NB4 (cell line): Measurements from ENCODE around the gene PARD6B.

Source experiments
- POLR2A ChIP-seq: IDR thresholded peaks from 2 replicates; pipeline ENCODE4 v1.6.1; 2011; ENCODE audit warnings: mild to moderate bottlenecking; ENCODE audit not compliant: insufficient read length; ENCODE audit errors: extremely low read depth
- TF ChIP-seq, protein P1 (sequence below): IDR thresholded peaks from 2 replicates; pipeline ENCODE4 v1.6.1; 2011; ENCODE audit warnings: low read depth, low read length
- TF ChIP-seq, protein P2 (sequence below): IDR thresholded peaks from one replicate; pipeline ENCODE4 v1.5.1; 2012; ENCODE audit warnings: low read depth, low read length

DNA sequence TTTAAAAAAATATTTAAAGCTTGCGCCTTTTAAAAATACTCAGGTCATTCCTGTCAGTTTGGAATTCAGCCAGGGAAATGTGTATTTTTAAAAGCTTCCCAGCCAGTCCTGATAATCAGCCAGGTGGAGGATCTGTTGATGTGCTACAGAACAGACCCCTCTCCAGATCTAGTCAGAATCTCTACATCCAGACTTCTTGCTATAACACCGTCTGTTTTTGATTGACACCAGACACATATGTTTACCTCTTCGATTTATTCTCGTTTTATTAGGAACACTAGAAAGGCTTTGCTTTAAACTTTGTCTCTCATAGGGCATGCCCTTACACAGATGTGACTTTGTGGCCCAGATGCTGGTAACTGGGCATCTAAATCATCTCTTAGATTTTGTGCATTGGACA lies 11.7 kb downstream of the PARD6B start:
- TF ChIP-seq, protein P1, sequence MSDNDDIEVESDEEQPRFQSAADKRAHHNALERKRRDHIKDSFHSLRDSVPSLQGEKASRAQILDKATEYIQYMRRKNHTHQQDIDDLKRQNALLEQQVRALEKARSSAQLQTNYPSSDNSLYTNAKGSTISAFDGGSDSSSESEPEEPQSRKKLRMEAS: no peak
- TF ChIP-seq, protein P2, sequence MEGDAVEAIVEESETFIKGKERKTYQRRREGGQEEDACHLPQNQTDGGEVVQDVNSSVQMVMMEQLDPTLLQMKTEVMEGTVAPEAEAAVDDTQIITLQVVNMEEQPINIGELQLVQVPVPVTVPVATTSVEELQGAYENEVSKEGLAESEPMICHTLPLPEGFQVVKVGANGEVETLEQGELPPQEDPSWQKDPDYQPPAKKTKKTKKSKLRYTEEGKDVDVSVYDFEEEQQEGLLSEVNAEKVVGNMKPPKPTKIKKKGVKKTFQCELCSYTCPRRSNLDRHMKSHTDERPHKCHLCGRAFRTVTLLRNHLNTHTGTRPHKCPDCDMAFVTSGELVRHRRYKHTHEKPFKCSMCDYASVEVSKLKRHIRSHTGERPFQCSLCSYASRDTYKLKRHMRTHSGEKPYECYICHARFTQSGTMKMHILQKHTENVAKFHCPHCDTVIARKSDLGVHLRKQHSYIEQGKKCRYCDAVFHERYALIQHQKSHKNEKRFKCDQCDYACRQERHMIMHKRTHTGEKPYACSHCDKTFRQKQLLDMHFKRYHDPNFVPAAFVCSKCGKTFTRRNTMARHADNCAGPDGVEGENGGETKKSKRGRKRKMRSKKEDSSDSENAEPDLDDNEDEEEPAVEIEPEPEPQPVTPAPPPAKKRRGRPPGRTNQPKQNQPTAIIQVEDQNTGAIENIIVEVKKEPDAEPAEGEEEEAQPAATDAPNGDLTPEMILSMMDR: no peak
- TF ChIP-seq POLR2A: no peak
